NOMO-1 (cell line): Measurements from ENCODE around the gene FSTL4.

Experiments
- DNase-seq, 2 experiments: peaks; one replicate each; lab custom pipeline; 2025; ENCODE audit not compliant: unreplicated experiment in 2 of 2; lab: John Stamatoyannopoulos, UW

The FSTL4 gene

GRCh38 chr5:133277744-133278143, 334.6 kb downstream of the FSTL4 start:
- DNase-seq, result no peak

- no peak for DNase-seq
These were observed 336.2 kb downstream of the FSTL4 start for GRCh38 chr5:133276171-133276570.

GRCh38 chr5:133275631-133276030, 336.7 kb downstream of the FSTL4 start:
- no peak for DNase-seq

DNA sequence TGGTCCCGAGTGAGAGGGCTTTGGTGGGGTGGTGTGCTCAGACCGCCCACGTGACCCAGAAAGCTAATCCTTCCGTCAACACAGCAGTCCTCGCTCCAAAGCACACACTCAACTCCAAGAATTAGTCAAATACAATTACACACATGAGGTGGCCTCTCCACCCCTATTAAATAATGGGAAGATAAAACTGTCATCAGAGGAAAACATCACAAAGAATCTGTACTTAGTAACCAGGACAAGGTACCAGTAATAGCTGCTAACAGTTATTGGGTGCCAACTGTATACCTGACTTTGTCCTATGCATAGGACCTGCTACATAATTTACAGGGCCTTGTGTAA, 337.8 kb downstream of the FSTL4 start:
- DNase-seq, result no peak

GRCh38 chr5:133273661-133274596, 338.4 kb downstream of the FSTL4 start:
- no peak for DNase-seq

- DNase-seq, result no peak
These were observed 340.0 kb downstream of the FSTL4 start for GRCh38 chr5:133272345-133272744.

GRCh38 chr5:133271606-133272005, 340.7 kb downstream of the FSTL4 start:
- no peak for DNase-seq

GRCh38 chr5:133269691-133270090, 342.6 kb downstream of the FSTL4 start:
- DNase-seq, result no peak

DNA sequence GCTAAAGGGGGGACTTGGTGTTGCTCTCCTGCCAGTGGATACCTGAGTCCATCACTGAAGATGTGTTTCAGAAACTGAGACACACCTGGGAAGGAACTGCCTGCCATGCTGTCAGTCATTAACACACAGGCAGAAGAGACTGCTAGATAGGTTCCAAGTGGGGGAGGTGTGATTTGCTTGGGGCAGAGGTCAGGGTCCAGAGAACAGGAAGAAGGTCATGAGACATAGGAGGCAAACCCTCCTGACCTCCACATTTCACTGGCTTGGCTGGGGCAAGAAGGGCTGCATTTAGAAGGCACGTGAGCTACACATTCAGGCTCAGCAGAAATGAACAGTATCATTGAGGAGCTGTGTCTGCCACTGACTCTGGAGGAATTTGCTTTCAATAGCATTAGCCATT, 344.7 kb downstream of the FSTL4 start:
- no peak for DNase-seq

- DNase-seq, result no peak
These were observed 345.4 kb downstream of the FSTL4 start for GRCh38 chr5:133266966-133267365.

DNA sequence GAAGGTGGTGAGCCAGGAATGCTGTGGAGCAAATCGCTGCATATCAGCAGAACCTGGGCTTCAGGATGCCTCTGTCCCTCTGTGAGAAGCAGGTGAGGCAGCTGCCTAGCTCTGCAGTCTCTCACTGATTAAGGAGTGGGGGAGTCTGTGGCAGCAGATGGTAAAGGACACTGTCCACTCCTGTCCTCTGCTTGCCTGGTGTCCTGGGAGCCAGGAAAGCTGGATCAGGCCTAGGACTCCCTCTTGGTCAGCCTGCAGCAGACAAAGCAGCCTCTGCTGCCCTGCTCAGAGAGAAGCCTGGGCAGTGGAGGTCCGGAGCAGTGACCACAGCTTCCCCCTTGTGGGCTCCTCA, 345.8 kb downstream of the FSTL4 start:
- DNase-seq, result no peak

DNA sequence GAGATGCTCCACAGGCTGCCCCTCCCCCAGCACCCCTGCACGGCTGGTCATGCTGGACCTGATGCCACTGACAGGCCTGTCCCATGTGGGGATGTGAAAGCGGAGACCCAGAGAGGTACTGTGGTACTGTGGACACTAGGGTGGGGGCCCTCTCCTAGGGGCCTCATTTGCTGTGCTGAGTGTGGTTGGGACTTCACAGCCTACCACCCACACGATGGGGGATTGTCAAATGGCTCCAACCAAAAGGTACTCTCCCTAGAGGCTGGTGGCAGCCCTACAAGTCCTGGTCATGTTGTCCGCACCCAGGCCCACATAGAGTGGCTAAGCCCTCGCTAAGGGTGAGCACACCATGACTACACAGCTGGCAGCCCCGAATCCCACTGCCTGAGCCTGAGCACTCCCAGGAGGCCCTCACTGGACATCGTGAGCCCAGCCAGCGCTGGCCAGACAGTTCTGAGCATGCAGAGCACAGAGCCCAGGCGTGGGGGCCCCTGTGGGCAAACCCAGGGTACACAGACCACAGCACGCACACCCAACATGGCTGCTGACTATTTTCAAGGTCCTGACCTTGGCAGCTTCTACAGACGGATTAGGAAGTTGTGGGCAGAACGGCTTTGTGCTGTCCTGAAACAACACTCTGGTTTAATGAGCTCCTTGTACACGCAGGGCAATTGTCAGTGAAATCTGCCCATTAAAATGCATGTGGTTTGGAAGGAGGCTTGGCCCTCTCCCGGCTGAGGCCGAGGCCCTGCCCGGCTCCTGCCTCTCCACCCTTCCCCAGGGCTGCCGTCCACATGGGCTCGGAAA, 346.4 kb downstream of the FSTL4 start:
- DNase-seq, result peak; percentile 22 to 26

DNA sequence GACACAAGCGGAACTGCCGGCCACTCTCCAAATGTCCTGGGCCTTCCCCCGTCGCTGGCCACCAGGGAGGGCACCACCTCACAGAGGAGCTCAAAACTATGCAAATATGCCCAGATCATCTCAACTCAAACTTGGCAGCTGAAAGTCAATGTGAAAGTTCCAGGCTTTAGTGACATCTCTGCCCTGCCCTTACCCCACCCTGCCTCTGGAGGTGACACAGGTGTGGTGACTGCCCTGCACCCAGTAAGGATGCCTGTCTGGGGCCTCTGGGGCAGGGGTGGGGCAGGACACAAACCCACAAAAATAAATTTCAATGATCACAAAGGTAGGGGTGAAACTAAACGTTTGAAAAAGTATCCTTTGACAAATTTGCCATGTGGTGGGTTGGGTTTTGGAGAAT, 347.1 kb downstream of the FSTL4 start:
- DNase-seq, result no peak

DNA sequence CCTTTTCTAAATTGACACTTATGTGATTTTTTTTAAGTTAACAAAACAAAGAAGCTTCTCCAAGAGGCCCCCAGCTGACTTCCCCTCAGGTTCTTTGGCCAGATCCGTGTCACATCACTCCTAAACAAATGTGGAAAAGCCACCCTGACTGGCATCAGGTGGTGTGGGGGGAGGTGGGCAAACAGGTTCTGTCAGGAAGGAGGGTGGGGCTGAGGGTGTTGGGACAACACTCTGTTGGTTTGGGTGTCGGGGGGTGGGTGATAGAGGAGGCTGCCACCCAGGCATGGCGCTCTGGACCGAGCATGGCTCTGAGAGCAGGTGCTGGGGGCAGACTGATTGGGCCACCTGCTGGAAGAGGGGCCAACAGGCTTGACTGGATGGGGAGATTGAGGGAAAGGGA, 349.7 kb downstream of the FSTL4 start:
- no peak for DNase-seq

DNA sequence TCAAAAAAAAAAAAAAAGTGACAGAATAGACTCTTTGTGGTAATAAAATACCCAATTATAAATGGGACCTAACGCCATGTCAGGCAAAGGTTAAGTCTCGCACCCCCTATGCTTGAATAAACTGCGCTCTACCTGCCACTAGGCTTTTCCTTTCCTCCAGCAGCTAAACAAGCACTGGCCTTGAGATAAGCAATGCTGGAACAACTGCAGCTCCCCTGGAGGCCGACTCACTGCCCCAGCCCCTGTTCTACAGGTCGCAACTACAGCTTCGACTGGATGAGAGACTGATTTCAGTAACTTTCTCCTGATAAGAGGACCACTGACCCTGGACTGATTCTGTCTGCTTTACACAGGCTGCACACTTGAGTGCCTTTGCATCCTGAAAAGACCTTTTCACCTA, 350.3 kb downstream of the FSTL4 start:
- no peak for DNase-seq

- DNase-seq, result no peak
These were observed 351.6 kb downstream of the FSTL4 start for GRCh38 chr5:133260715-133261114.

DNA sequence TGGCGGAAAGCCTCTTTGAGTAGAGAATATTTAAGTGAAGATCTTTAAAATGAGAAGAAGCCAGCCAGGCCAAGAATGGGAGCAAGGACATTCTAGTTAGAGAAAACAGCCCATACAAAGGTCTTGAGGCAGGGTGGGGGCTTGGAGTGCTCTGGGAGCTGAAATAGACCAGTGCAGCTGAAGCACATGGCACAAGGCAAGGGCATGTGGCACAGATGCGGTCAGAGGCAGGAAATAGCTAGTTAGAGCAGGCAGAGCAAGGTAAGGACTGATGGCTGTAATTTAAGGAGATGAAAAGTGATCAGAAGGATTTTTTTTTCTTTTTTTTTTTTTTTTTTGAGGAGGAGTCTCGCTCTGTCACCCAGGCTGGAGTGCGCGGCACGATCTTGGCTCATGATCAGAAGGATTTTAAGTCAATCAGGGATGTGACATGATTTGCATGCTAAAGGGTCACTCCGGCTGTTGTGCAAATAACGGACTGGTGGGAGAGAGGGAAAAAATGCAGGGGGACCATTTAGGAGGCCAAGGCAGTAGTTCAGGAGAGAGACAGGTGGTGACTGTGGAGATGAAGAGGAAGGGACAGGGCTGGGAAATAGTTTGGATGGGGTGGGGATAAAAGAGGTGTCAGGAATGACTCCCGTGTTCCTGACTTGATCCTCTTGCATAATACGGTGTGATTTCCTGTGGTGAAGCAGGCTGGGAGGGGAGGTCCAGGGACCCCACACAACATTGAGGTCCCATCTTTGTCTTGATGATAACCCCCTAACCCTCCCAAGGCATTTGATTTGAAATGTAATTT, 352.9 kb downstream of the FSTL4 start:
- no peak for DNase-seq

DNA sequence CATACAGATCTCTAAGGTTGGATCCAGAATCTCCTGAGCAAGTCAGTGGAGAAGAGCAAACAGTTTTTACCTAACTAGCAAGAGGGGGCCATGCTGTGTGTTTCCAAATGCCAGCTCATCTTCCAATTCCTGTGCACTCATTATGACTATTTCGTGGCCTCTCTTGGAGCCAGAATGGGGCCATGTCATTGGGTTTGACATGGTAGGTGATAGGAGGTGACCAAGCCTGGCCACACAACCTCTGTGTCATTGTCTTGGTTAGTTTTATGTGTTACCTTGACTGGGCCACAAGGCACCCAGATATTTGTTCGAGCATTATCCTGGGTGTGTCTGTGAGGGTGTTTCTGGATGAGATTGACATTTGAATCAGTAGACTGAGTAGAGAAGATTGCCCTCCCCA, 354.4 kb downstream of the FSTL4 start:
- DNase-seq, result no peak

DNA sequence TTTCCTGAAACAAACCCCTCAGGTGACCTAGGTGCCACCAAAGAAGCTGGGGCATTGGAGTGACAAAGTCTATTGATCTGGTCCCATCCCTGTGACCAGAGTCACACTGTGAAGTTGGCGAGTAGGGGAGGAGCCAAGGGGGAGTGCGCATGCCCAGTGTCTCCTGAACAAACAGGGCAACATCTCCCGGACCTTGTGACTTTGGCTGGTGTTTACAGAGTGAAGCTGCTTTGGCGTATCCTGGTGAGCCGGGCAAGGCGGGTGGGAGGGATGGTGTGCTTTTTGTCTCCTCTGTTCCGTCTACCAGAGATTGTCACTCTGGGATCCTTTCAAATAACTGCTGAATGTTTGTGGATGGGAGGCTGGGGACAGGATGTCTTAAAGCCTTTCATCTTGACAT, 356.1 kb downstream of the FSTL4 start:
- no peak for DNase-seq

GRCh38 chr5:133254803-133255202, 357.5 kb downstream of the FSTL4 start:
- DNase-seq, result no peak

DNA sequence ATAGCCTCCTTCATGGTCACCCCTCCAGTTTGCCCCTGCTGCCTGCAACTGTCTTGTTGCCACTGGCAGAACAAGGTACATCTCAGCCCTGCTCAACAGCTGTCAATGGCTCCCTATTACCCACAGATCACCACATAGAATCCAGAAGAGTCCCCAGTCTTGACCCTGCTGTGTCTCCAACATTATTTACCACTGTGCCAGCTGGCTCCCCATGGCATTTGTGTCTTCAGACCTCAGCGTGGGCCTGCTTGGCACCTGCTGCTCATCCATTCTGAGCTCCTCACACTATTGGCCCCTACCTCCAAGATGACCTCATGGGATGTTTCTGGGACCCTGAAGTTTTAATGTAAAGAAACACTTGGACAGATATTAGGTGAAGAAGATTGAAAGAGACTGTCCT, 358.7 kb downstream of the FSTL4 start:
- DNase-seq, result no peak
